Bronchial epithelial cell (primary cell): ENCODE data around the gene DNAH7. TPM values are rescaled to one million over a fixed set of nuclear protein-coding genes. Genes with fewer than 3 reads are reported as not detected.
"Not testable (repeated sequence)": the region's sequence is repeated elsewhere in the genome, so short reads cannot be mapped to it uniquely, and the experiment has no call there.

ENCODE experiments used
- DNase-seq: peaks from one replicate; pipeline ENCODE4 v3.0.0-alpha.2; 2010; ENCODE audit warnings: low read depth
- FAIRE-seq: peaks from 2 replicates; lab custom pipeline; 2011; peaks lifted over from hg19 to GRCh38; lab: Jason Lieb, UNC
- H3K27me3 ChIP-seq: 2 replicates; pipeline ENCODE4 v1.5.1; 2011; ENCODE audit warnings: low read length; ENCODE audit not compliant: control insufficient read depth, insufficient read depth
- H3K36me3 ChIP-seq: 2 replicates; pipeline ENCODE4 v1.5.1; 2011; ENCODE audit warnings: low read length; ENCODE audit not compliant: control insufficient read depth, insufficient read depth
- H3K4me3 ChIP-seq: 2 replicates; pipeline ENCODE4 v1.5.1; 2011; ENCODE audit warnings: mild to moderate bottlenecking, low read depth, low read length, control low read depth
- CTCF ChIP-seq: IDR thresholded peaks from 2 replicates; pipeline ENCODE4 v1.5.1; 2011; ENCODE audit warnings: mild to moderate bottlenecking, moderate library complexity, low read length, control low read depth, inconsistent platforms; ENCODE audit not compliant: insufficient read depth, severe bottlenecking
- total RNA-seq: library from RNA; depleted of rRNA; stranded (reverse); fragments of >200 nt; gene quantifications from 2 replicates; pipeline ENCODE4 v1.2.1, GENCODE V29; 2014

DNAH7 gene
- total RNA-seq, 1 donor from 2014 or later: 0.26 TPM

- DNase-seq (no peak), FAIRE-seq (no peak)
- no peak overlapping the region for H3K4me3 ChIP-seq
- no peak for TF ChIP-seq CTCF
- H3K27me3 ChIP-seq: no peaks in the 10 kb centered on the region
- H3K36me3 ChIP-seq: no peaks in the 10 kb centered on the region
Measured at GRCh38 chr2:195695002-195695631, 373.5 kb downstream of the DNAH7 start.

- no peak overlapping the region for H3K4me3 ChIP-seq
- no peak for DNase-seq
Measured at GRCh38 chr2:195694553-195694952, 374.1 kb downstream of the DNAH7 start.

GRCh38 chr2:195692531-195692930, 376.1 kb downstream of the DNAH7 start:
- H3K4me3 ChIP-seq, H3K36me3 ChIP-seq, DNase-seq, H3K27me3 ChIP-seq, FAIRE-seq: not testable (repeated sequence)

More at GRCh38 chr2:195694553-195694952, 374.1 kb downstream of the DNAH7 start:
- FAIRE-seq: no peak
- no peaks in the 10 kb centered on the region for H3K36me3 ChIP-seq
- H3K27me3 ChIP-seq: no peaks in the 10 kb centered on the region
- TF ChIP-seq CTCF: no peak

Other genes with a start within 250 kb of the DNAH7 start
- 44.2 and 51.6 TPM in 2 replicates for gene STK17B, start 102.7 kb upstream of the DNAH7 start, total RNA-seq